GM12874 (cell line): ENCODE results near the gene LRRC7.

Experiments used
- TF ChIP-seq, protein P1 (sequence below): IDR thresholded peaks from 2 replicates; pipeline ENCODE4 v1.5.1; 2011; ENCODE audit warnings: low read depth, mild to moderate bottlenecking, control low read depth, low read length, moderate library complexity; ENCODE audit not compliant: insufficient read depth

LRRC7 gene

DNA sequence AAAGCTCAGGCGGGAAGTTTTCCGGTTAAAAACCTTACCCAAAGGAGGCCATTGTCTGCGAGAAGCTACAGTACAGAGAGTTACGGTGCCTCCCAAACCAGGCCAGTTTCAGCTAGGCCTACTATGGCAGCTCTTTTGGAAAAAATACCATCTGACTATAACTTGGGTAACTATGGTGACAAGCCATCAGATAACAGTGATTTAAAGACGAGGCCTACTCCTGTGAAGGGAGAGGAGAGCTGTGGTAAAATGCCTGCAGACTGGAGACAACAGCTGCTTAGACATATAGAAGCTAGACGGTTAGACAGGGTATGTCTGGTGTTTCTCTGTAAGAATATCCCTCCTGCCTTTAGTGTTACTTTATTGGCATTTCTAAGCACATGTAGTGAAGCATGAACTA, 471.8 kb downstream of the LRRC7 start:
- TF ChIP-seq, protein P1, sequence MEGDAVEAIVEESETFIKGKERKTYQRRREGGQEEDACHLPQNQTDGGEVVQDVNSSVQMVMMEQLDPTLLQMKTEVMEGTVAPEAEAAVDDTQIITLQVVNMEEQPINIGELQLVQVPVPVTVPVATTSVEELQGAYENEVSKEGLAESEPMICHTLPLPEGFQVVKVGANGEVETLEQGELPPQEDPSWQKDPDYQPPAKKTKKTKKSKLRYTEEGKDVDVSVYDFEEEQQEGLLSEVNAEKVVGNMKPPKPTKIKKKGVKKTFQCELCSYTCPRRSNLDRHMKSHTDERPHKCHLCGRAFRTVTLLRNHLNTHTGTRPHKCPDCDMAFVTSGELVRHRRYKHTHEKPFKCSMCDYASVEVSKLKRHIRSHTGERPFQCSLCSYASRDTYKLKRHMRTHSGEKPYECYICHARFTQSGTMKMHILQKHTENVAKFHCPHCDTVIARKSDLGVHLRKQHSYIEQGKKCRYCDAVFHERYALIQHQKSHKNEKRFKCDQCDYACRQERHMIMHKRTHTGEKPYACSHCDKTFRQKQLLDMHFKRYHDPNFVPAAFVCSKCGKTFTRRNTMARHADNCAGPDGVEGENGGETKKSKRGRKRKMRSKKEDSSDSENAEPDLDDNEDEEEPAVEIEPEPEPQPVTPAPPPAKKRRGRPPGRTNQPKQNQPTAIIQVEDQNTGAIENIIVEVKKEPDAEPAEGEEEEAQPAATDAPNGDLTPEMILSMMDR, result no peak

- TF ChIP-seq, protein P1, result no peak
Observed at GRCh38 chr1:70041317-70042045, 473.8 kb downstream of the LRRC7 start.

DNA sequence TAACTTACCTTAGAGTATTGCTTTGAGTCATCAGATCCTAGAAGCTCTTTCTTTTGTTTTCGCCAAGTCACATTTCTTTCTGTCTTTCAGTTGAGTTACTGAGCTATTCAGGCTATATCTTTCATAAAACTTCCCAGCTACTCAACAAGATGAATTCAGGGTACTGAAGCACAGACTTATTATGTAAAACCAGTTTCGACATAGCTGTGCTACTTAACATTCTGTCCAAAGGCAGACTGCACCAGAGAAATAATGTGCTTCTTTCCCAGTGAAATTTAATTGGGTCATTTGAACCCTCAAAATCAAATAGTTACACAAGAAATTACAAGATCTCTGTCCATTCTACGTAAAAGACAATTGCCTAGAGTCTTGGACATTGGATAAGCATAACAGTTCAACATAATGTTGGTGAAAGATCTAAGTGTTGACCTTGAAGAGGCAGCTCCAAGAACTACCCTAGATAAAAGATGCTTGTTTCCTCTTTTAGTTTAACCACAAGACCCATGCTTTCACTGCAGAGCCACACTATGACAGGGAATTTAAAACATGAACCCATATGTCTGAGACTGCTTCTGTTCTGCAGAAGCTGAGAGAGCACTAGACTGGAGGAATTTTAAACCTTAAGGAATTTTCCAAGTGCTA, 474.5 kb downstream of the LRRC7 start:
- TF ChIP-seq, protein P1, result no peak

GRCh38 chr1:70043804-70044203, 476.1 kb downstream of the LRRC7 start:
- TF ChIP-seq, protein P1, result no peak

DNA sequence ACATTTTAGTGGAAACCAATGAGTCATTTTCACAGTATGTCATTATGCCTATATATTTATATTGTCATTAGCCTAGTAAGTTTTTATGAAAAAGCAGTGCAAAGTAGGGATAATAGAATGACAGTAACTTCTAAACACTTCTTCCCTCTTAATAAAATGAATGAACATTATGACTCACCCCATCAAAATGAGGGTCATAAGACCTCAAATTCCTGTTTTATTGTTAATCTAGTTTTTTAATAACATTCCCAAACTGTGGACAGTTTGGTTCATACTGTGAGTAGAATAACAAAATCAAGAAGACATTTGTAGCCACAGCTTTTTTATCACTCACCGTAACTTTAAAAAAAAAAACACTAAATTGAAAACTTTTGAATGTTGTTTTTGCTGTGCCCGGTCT, 477.1 kb downstream of the LRRC7 start:
- TF ChIP-seq, protein P1, result no peak

DNA sequence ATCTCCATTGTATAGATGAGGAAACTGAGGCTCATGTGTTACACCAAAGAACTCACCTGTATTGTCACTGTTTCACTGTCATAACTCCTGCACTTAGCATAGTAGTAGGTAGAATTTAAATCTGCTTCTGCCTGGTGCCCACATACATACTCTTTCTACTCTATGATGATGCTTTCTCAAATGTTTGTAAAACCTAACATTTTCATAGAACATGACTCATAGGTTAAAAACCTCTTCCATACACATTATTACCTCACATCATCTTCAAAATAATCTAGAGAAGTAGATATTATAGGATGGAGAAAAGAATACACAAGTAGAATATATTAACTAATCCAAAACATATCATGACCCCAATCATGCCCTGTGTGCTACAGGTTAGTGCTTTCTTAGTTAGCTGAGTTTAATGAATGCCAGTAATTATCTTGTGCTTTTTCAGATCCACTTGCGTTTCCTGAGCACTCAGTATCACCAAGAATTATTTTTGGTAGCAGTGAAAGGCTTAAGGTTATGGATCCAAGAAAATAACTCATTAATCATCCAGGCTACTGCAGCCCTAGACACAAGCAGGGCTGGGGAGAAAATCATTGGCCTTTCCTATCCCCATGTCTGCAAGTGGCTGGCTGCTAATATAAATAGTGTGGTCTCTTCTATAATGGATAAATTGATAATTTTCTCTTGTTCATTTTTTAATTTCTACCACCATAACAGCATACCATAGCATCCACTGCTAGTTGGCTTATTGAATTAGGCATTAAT, 480.8 kb downstream of the LRRC7 start:
- TF ChIP-seq, protein P1, result no peak

DNA sequence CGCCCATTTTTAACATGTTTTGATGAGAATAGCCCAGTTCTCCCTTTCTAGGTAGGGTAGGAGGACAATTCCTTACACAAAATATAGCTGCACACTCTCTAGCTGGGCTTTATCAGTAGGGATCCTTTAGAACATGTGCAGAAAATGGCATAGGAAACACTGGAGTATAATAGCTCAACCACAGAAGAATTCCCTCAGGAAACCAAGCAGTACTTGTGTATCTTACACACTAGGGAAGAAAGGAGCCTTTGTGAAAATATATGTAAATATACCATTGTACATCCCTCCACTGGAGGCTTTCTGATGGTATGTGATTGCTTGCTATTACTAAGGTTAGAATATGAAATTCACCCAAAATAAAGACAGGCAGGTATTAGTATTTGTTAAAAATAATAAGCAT, 484.2 kb downstream of the LRRC7 start:
- TF ChIP-seq, protein P1, result no peak
